C4-2B (cell line): Measurements from ENCODE around the gene SCGB1D1.

ENCODE experiments used
- H3K27ac ChIP-seq: fragments of 450-650 bp; 2 replicates; pipeline ENCODE4 v1.5.1; 2017
- ZFX ChIP-seq: fragments of 450-650 bp; IDR thresholded peaks from 2 replicates; pipeline ENCODE4 v1.6.1; 2017
- TF ChIP-seq, protein P1 (sequence below): fragments of 450-650 bp; conservative IDR thresholded peaks from 2 replicates; pipeline ENCODE4 v1.5.1; 2017; ENCODE audit warnings: mild to moderate bottlenecking

SCGB1D1 gene

DNA sequence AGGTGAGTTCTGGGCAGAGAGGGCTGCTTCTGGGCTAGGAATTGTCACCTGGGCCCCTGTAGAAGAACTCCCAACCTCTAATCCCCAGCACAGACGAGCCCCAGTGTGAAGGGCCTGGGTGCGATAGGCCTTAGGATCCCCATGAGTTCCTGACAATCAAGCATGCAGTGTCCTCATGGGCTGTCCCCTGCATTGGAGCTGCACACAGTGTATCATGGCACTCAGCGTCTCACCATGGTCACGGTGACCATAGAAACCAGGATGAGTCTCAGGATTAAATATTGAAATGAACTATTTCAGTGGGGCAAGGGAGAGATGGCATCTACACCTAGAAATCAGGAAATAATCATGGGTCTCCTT lies 18.7 kb downstream of the SCGB1D1 start:
- no peak for TF ChIP-seq ZFX
- no peak overlapping the region for H3K27ac ChIP-seq

DNA sequence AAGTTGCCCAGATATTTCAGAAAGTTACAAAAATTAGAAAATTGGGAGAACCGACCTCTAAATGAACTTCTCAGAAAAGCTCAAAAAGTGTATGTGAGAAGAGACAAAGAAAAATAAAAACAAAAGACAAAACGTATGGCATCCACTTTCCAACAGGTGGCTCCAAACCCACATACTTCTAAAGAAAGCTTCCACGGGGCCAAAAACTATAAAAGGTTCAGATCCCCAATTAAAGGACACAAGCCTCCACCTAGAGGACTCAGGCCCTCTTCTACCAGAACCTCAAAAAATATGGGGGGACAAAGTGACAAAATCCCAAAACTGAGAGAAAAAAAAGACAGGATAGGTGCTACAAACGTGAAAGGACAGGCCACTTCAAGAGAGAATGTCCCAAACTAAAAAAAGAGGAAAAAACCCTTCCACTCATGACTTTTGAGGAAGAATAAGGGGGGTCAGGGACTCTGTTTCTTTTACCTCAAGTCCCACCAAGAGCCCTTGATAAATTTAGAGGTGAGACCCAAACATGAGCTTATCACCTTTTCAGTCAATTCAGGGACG lies 27.3 kb downstream of the SCGB1D1 start:
- no peak overlapping the region for H3K27ac ChIP-seq
- TF ChIP-seq, protein P1, sequence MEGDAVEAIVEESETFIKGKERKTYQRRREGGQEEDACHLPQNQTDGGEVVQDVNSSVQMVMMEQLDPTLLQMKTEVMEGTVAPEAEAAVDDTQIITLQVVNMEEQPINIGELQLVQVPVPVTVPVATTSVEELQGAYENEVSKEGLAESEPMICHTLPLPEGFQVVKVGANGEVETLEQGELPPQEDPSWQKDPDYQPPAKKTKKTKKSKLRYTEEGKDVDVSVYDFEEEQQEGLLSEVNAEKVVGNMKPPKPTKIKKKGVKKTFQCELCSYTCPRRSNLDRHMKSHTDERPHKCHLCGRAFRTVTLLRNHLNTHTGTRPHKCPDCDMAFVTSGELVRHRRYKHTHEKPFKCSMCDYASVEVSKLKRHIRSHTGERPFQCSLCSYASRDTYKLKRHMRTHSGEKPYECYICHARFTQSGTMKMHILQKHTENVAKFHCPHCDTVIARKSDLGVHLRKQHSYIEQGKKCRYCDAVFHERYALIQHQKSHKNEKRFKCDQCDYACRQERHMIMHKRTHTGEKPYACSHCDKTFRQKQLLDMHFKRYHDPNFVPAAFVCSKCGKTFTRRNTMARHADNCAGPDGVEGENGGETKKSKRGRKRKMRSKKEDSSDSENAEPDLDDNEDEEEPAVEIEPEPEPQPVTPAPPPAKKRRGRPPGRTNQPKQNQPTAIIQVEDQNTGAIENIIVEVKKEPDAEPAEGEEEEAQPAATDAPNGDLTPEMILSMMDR = peak; percentile 84
- no peak for TF ChIP-seq ZFX

DNA sequence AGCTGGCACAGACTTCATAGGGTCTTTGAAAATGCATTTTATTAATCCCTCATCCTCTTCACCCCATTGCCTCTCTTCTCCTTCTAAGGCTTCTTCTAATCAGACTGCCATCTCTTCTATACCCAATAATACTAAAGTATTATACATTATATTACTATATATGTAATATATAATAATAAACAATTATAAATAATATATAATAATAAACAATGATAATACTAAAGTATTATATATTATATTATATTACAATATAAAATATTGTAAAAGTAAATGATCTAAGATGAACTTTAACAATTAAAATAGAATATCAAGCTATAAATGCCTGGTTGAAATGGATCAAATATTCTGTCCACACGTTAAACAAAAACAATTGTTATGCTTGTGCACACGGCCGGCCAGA lies 31.5 kb downstream of the SCGB1D1 start:
- H3K27ac ChIP-seq = no peak overlapping the region
- TF ChIP-seq, protein P1 = no peak
- no peak for TF ChIP-seq ZFX

DNA sequence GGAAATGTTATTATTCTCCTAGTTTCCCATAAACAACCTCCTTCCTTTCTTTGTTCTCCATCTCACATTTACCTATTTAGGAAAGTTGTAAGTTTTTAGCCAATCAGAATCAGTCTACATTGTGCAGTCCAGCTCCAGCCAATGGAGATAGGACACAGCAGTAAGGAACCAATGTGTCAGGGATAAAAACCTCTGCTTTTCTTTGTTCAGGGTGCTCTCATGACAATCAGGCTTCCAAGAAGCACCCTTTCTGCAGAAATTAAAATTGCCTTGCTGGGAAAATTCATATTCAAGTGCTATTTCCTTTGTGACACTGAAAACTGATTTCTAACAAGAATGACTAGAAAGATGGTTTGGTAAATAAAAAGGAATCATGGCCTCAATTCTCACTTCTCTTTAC lies 33.1 kb downstream of the SCGB1D1 start:
- TF ChIP-seq ZFX = no peak
- TF ChIP-seq, protein P1 = no peak
- no peak overlapping the region for H3K27ac ChIP-seq

DNA sequence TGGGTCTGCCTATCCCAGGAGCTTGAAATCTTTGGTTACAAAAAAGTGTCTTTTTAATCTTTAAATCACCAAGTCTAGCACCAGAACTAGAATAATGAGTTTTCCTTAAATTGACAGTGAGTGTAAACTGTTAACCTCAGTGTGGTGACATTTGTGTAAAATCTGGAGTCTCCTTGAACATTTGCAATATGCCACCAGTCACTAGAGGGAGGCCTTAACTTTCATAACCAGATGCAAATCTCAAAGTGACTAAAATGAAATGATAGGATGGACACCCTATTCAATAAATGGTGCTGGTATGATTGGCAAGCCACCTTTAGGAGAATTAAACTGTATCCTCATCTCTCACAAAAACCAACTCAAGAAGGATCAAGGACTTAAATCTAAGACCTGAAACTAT lies 43.7 kb downstream of the SCGB1D1 start:
- TF ChIP-seq, protein P1 = peak; percentile 41
- TF ChIP-seq ZFX = no peak
- H3K27ac ChIP-seq = no peak overlapping the region

DNA sequence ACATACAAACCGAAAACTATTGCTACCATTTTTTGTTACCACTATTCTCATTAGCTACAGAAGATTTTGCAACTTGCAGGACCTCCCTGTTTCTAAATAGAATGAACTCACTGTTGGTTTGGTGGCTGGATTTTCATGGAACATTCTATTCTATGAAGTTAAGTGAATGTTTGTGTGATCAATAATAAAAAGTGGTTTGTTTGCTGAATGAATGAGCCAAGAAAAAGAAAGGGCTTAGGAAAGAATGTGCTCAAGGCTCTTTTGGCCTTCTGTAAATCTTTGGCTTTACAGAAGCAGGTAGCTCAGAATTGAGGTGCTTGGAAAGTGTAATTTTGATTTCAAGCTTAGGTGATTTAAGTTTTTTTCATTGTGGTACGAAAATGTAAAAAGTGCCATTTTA lies 46.2 kb downstream of the SCGB1D1 start:
- no peak overlapping the region for H3K27ac ChIP-seq
- TF ChIP-seq, protein P1 = no peak
- TF ChIP-seq ZFX = no peak

DNA sequence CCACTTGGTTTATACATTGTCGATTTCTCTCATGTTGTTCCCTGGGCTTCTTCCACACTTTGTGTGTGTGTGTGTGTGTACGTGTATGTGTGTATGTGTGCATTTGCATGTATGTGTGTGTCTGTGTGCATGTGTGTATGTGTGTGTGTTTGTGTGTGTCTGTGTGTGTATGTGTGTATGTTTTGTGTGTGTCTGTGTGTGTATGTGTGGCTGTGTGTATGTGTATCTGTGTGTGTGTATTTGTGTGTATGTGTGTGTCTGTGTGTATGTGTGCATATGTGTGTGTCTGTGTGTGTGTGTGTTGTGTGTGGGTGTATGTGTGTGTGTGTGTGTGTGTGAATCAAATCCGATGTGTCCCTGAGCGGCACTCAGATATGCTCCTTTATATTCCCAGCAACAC lies 47.5 kb downstream of the SCGB1D1 start:
- H3K27ac ChIP-seq = 0 out of 2 replicates have a peak overlapping the region, but pooled peaks have one; percentile 16
- TF ChIP-seq, protein P1 = no peak
- TF ChIP-seq ZFX = no peak

DNA sequence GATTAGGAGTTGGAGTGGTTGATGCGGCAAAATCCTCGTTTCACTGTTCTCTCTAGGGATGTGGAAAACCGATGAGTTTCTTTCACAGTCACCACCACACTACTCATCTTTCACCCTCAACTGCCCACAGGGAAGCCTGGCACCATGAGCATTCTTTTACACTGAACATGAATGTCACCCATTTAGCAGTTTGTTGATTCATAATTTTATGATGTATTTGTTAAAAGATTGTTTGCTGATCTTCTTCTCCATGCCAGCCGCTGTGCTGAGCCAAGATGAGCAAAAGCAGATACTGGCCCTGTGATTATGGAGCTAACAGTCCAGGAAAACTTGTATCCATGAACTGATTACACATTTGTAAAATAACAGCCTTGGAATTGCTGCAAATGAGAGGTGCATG lies 48.1 kb downstream of the SCGB1D1 start:
- H3K27ac ChIP-seq = peak overlapping the region; percentile 24; the same call in 1 of the 2 replicates
- TF ChIP-seq ZFX = no peak
- TF ChIP-seq, protein P1 = no peak
